Neural cell (in vitro differentiated cells): Measurements from ENCODE around the gene CDRT15L2. TPM values are rescaled to one million over a fixed set of nuclear protein-coding genes. Genes with fewer than 3 reads are reported as not detected.
"Not testable (repeated sequence)": the region's sequence is repeated elsewhere in the genome, so short reads cannot be mapped to it uniquely, and the experiment has no call there.

Experiments
- H2AFZ ChIP-seq: fragments of 200-600, 300-800 bp; sonication (generic), shearing (Covaris generic); 2 replicates; pipeline ENCODE4 v1.6.0; 2014; ENCODE audit warnings: low read depth, mild to moderate bottlenecking, antibody characterized with exemption, low read length, moderate library complexity
- H3F3A ChIP-seq: fragments of 200-600 bp; shearing (Covaris generic); 2 replicates; pipeline ENCODE4 v1.6.1; 2016; ENCODE audit warnings: mild to moderate bottlenecking, moderate library complexity, mixed read lengths, antibody characterized with exemption, low read length; ENCODE audit not compliant: insufficient read depth, poor library complexity, severe bottlenecking
- H3K27ac ChIP-seq: fragments of 200-600, 300-800 bp; sonication (generic), shearing (Covaris generic); 2 replicates; pipeline ENCODE4 v1.5.1; 2014; ENCODE audit warnings: mild to moderate bottlenecking, low read length, moderate library complexity
- H3K27me3 ChIP-seq: fragments of 300-800, 200-600 bp; sonication (generic), shearing (Covaris generic); 2 replicates; pipeline ENCODE4 v1.6.0; 2014; ENCODE audit warnings: mild to moderate bottlenecking, low read depth, low read length, moderate library complexity; ENCODE audit not compliant: insufficient read depth
- H3K36me3 ChIP-seq: fragments of 300-800, 200-600 bp; sonication (generic), shearing (Covaris generic); 2 replicates; pipeline ENCODE4 v1.5.1; 2014; ENCODE audit warnings: mild to moderate bottlenecking, antibody characterized with exemption, low read length, moderate library complexity; ENCODE audit not compliant: insufficient read depth
- H3K4me2 ChIP-seq: fragments of 300-800, 200-600 bp; sonication (generic), shearing (Covaris generic); 2 replicates; pipeline ENCODE4 v1.6.0; 2014; ENCODE audit warnings: mild to moderate bottlenecking, low read length
- H3K4me3 ChIP-seq: fragments of 300-800, 200-600 bp; sonication (generic), shearing (Covaris generic); 2 replicates; pipeline ENCODE4 v1.5.1; 2014; ENCODE audit warnings: mild to moderate bottlenecking, low read length, moderate library complexity
- H3K79me2 ChIP-seq: fragments of 200-600 bp; shearing (Covaris generic); replicated peaks from 2 replicates; pipeline ENCODE4 v1.6.0; 2014; ENCODE audit warnings: mild to moderate bottlenecking, low read length, moderate library complexity; ENCODE audit not compliant: insufficient read depth
- H3K9ac ChIP-seq: fragments of 300-800, 200-600 bp; sonication (generic), shearing (Covaris generic); 2 replicates; pipeline ENCODE4 v1.6.1; 2016; ENCODE audit warnings: mild to moderate bottlenecking, low read length, mixed read lengths
- H3K9me2 ChIP-seq: fragments of 200-600 bp; shearing (Covaris generic); 2 replicates; pipeline ENCODE4 v1.6.1; 2016; ENCODE audit warnings: mild to moderate bottlenecking, low read length, mixed read lengths; ENCODE audit not compliant: insufficient read depth
- H3K9me3 ChIP-seq: fragments of 200-600, 300-800 bp; sonication (generic), shearing (Covaris generic); 2 replicates; pipeline ENCODE4 v1.6.1; 2016; ENCODE audit warnings: mild to moderate bottlenecking, mixed run types, low read length, moderate library complexity, mixed read lengths
- H4K20me1 ChIP-seq: fragments of 200-600 bp; shearing (Covaris generic); 2 replicates; pipeline ENCODE4 v1.6.1; 2016; ENCODE audit warnings: mild to moderate bottlenecking, mixed run types; ENCODE audit not compliant: insufficient read depth
- SMC3 ChIP-seq: fragments of 450-650 bp; conservative IDR thresholded peaks from 2 replicates; pipeline ENCODE4 v1.6.1; 2014; ENCODE audit warnings: antibody characterized with exemption, mild to moderate bottlenecking, moderate library complexity; ENCODE audit not compliant: poor library complexity
- polyA plus RNA-seq: library from polyadenylated mRNA; depleted of rRNA; stranded (reverse); fragments of >200 nt; gene quantifications from 2 replicates; pipeline ENCODE4 v1.2.3, GENCODE V29; 2014

Gene CDRT15L2
- polyA plus RNA-seq, 1 donor from 2014 or later = not detected

DNA sequence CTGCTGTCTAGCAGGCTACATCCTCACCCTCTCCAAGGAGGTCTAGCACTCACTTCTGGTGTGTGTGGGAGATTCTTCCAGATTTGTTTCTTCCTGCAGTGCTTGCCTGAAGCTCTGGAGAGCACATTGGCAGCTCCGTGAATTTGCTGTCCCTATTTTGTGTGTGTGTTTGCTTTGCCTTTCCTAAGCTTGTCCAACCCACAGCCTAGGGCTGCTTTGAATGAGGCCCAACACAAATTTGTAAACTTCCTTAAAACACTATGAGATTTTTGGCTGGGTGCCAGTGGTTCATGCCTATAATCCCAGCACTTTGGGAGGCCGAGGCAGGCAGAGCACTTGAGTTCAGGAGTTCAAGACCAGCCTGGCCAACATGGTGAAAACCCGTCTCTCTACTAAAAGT is 38.7 kb upstream of the CDRT15L2 start:
- H3K4me3 ChIP-seq, H3K9me3 ChIP-seq, H3K9ac ChIP-seq, H3K36me3 ChIP-seq, H2AFZ ChIP-seq, H3K79me2 ChIP-seq, H3K4me2 ChIP-seq, H3F3A ChIP-seq, H3K27me3 ChIP-seq, H3K9me2 ChIP-seq, H3K27ac ChIP-seq, H4K20me1 ChIP-seq: not testable (repeated sequence)

DNA sequence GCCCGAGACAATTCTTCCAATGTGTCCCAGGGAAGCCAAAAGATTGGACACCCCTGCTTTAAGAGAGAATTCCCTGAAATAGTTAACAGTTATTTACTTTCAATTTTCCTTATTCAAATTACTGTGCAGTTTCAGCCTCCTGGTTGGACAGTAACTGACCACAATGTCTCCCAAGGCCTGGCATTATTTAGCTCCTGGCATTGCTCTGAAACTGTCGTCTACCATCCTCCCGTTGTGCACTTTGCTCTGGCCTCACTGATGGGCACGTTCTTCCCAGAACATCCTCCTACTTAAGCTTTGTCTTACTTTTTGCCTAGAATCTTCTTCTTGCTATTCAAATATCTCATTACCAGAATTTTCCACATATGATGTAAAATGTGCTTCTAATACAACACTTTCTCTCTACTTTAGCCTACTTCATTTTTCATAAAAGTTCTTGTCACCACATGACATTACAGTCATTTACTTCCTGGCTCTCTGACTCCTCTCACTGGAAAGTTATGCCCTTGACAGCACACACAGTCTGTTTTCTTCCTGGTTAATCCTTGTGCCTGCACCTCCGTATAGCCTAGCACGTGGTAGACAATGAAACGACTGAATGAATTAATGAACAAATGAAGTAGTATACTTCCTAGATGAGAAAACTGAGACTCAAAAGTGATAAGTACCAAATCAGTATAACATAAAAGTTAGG is 37.5 kb upstream of the CDRT15L2 start:
- TF ChIP-seq SMC3 = peak; percentile 25
- H3K79me2 ChIP-seq, H3K4me3 ChIP-seq, H3K9me2 ChIP-seq, H2AFZ ChIP-seq, H3K4me2 ChIP-seq, H3K36me3 ChIP-seq, H3K9ac ChIP-seq, H4K20me1 ChIP-seq, H3K9me3 ChIP-seq, H3K27ac ChIP-seq, H3K27me3 ChIP-seq, H3F3A ChIP-seq: not testable (repeated sequence)

DNA sequence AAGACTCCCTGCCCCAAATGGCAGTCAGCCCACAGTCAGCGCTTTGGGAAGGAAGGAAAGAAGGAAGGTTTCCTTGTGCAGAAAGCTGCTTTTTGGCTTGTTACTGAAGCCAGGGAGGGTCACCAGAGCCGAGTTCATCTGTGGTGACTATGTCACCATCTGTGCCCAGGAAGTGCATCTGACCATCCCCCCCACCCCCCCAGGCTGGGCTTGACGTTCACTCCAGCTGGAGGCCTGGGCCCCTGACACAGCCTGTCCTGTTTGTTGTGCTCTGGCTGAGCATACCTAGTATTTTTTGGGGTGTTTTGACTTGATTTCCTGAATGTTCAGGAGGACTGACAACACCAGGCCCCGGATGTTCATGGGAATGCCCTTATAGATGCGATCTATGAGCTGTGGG is 31.6 kb upstream of the CDRT15L2 start:
- not testable (repeated sequence) for H3K79me2 ChIP-seq, H4K20me1 ChIP-seq, H3K9me2 ChIP-seq, H3K4me2 ChIP-seq, H2AFZ ChIP-seq, H3K9me3 ChIP-seq, H3K36me3 ChIP-seq, H3K9ac ChIP-seq, H3F3A ChIP-seq, H3K27ac ChIP-seq, H3K4me3 ChIP-seq, H3K27me3 ChIP-seq

DNA sequence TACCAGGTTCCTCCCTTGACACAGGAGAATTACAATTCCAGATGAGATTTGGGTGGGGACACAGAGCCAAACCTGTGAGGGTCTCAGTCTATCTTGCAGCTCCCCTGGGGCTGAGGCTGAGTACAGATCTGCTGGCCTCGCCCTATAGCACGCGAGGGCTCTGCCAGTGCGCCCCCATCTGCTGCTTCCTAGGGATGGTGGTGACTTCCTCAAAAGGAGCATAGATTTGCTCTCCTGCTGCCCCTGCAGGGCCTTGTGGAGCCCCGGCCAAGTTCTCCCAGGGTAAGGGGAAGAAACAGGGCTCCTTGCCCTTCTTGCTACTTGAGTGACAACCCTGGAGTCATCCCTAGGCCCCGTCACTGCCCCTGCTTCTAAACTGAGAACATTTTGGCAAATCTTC is 26.6 kb upstream of the CDRT15L2 start:
- not testable (repeated sequence) for H2AFZ ChIP-seq, H3F3A ChIP-seq, H3K9ac ChIP-seq, H3K36me3 ChIP-seq, H3K79me2 ChIP-seq, H3K4me3 ChIP-seq, H3K4me2 ChIP-seq, H3K9me3 ChIP-seq, H3K9me2 ChIP-seq, H4K20me1 ChIP-seq, H3K27ac ChIP-seq, H3K27me3 ChIP-seq

DNA sequence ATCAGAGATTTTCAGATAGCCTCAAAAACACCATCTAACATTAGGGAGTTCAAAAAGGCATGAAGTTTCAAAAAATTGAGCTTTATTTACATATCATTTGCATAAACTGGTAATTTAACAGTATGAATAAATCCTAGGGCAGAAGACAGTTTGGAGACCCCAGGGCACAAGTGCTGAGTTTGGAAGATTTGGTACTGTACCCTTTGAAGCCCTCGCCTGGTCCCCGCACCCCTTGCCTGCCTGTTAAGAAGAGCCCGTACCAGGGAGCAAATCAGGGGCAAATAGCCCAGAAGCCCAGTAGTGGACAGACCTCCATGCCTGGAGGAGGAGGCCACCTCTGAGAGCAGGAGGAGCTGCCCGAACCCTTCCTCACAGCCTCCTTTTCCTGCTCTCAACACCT is 24.8 kb upstream of the CDRT15L2 start:
- not testable (repeated sequence) for H4K20me1 ChIP-seq, H2AFZ ChIP-seq, H3K9ac ChIP-seq, H3K79me2 ChIP-seq, H3F3A ChIP-seq, H3K27me3 ChIP-seq, H3K9me3 ChIP-seq, H3K36me3 ChIP-seq, H3K4me2 ChIP-seq, H3K4me3 ChIP-seq, H3K27ac ChIP-seq, H3K9me2 ChIP-seq

DNA sequence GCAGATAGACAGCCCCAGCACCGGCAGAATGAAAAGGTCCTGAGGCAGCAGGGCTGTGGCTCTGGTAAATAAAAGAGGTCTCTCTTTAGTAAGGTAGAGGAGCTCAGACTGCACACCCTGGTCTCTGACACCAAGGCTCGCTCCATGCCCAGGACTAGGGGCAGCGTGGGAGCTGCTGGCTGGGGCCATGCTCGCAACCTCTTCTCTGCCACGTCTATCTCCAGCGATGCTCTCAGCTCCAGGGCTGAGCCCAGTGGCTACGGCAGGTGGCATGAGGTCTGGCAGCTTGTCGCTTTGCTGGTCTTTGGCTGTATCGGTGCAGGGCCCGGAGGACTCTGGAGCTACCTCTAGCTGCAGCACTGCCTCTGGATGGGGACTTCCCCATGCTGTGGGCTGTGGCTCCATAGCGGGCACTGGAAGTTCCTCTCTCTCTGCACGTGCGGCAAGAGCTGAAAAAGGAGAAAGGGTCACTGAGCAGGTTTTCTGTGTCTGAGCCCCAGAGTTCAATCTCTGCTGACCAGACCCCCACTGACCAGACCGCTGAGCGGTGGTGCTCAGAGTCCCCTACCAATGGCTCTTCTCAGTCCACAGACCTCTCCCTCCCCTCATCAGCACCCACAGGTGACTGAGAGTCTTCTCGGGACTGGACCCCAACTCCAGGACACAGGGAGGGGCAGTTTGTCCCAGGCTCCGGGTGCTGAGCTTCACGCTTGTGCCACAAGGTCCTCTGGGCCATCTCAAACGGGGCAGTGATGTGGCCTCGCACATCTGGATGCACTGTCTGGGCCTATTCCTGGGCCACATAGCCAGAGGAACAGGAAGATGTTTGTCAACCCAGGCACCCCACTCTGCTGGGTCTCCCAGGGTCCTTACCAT is 24.2 kb upstream of the CDRT15L2 start:
- H3F3A ChIP-seq, H3K79me2 ChIP-seq, H3K27ac ChIP-seq, H3K9ac ChIP-seq, H3K9me3 ChIP-seq, H3K4me2 ChIP-seq, H3K9me2 ChIP-seq, H4K20me1 ChIP-seq, H3K36me3 ChIP-seq, H3K4me3 ChIP-seq, H2AFZ ChIP-seq, H3K27me3 ChIP-seq: not testable (repeated sequence)

DNA sequence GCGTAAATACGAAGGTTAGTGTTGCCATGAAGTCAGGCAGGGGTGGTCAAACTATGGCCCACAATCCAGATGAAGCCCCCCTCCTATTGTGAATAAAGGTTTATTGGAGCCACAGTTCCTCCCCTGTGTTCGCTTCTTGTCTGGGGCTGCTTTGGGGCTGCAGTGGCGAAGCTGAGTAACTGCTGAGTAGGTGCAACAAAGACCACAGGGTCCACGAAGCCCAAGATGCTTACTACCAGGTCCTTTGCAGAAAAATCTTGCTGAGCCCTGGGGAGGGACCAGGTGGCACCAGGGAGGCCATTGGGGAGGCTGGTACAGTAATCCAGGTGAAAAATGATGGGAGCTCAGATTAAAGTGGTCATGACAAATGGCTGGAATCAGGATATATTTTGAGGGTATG is 21.4 kb upstream of the CDRT15L2 start:
- H3K27me3 ChIP-seq, H3K9me2 ChIP-seq, H3K4me3 ChIP-seq, H3K9me3 ChIP-seq, H2AFZ ChIP-seq, H3F3A ChIP-seq, H3K4me2 ChIP-seq, H3K9ac ChIP-seq, H4K20me1 ChIP-seq, H3K27ac ChIP-seq, H3K36me3 ChIP-seq, H3K79me2 ChIP-seq: not testable (repeated sequence)

DNA sequence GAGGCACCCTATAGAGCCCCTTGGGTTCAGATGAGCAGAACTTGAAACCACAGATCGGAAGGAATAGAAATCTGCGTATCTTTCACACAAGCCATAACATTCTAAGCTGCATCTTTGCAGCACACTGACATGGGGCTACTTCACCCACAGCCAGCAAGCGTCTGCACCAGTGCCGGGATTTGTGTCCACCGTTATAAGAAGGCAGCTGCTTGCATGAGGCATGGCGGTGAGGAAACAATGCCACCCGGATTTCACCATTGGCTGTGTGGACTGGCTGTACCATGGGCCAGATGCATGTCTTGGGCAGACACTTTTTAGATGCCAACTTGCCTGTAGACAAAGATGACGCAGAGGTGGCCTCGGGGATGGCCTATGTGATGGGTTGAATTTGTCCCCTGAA is 20.5 kb upstream of the CDRT15L2 start:
- H4K20me1 ChIP-seq, H3K79me2 ChIP-seq, H2AFZ ChIP-seq, H3K9me2 ChIP-seq, H3K27ac ChIP-seq, H3K4me3 ChIP-seq, H3F3A ChIP-seq, H3K9ac ChIP-seq, H3K27me3 ChIP-seq, H3K36me3 ChIP-seq, H3K9me3 ChIP-seq, H3K4me2 ChIP-seq: not testable (repeated sequence)
